ENCODE measurements around the gene GARS1.

The GARS1 gene

GRCh38 chr7:30559611-30560010 lies 35.1 kb upstream of the GARS1 start:
- no peak for DNase-seq (ENCODE audit: low spot score)
- in situ Hi-C loops (cut with MboI; ENCODE audit: low sequenced_read_pairs, unreplicated experiment): loop anchor here (10.0 to 25.0 kb wide), 2 partner anchors 285 to 397 kb away; no protein-coding TSS in a partner anchor
- TF ChIP-seq, protein P1, sequence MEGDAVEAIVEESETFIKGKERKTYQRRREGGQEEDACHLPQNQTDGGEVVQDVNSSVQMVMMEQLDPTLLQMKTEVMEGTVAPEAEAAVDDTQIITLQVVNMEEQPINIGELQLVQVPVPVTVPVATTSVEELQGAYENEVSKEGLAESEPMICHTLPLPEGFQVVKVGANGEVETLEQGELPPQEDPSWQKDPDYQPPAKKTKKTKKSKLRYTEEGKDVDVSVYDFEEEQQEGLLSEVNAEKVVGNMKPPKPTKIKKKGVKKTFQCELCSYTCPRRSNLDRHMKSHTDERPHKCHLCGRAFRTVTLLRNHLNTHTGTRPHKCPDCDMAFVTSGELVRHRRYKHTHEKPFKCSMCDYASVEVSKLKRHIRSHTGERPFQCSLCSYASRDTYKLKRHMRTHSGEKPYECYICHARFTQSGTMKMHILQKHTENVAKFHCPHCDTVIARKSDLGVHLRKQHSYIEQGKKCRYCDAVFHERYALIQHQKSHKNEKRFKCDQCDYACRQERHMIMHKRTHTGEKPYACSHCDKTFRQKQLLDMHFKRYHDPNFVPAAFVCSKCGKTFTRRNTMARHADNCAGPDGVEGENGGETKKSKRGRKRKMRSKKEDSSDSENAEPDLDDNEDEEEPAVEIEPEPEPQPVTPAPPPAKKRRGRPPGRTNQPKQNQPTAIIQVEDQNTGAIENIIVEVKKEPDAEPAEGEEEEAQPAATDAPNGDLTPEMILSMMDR (IDR thresholded peaks at IDR 0.05; ENCODE audit: borderline replicate concordance, control extremely low read depth, extremely low read depth, insufficient read depth, missing control alignments): no peak

GRCh38 chr7:30561389-30561788 lies 33.3 kb upstream of the GARS1 start:
- no peak for DNase-seq (ENCODE audit: low spot score)
- in situ Hi-C loops (cut with MboI; ENCODE audit: low sequenced_read_pairs, unreplicated experiment): loop anchor here (10.0 to 25.0 kb wide), 2 partner anchors 287 to 399 kb away; no protein-coding TSS in a partner anchor
- TF ChIP-seq, protein P1 (IDR thresholded peaks at IDR 0.05; ENCODE audit: borderline replicate concordance, control extremely low read depth, extremely low read depth, insufficient read depth, missing control alignments): no peak

GRCh38 chr7:30562498-30562897 lies 32.2 kb upstream of the GARS1 start:
- TF ChIP-seq, protein P1 (IDR thresholded peaks at IDR 0.05; ENCODE audit: borderline replicate concordance, control extremely low read depth, extremely low read depth, insufficient read depth, missing control alignments): no peak
- DNase-seq (ENCODE audit: low spot score): no peak
- in situ Hi-C loops (cut with MboI; ENCODE audit: low sequenced_read_pairs, unreplicated experiment): loop anchor here (10.0 to 25.0 kb wide), 2 partner anchors 288 to 400 kb away; no protein-coding TSS in a partner anchor

- TF ChIP-seq, protein P1 (IDR thresholded peaks at IDR 0.05; ENCODE audit: borderline replicate concordance, control extremely low read depth, extremely low read depth, insufficient read depth, missing control alignments): no peak
- in situ Hi-C loops (cut with MboI; ENCODE audit: low sequenced_read_pairs, unreplicated experiment): loop anchor here (10.0 to 25.0 kb wide), 2 partner anchors 288 to 401 kb away; no protein-coding TSS in a partner anchor
- DNase-seq (ENCODE audit: low spot score): no peak
Observed at GRCh38 chr7:30562909-30563308, 31.8 kb upstream of the GARS1 start.

DNA sequence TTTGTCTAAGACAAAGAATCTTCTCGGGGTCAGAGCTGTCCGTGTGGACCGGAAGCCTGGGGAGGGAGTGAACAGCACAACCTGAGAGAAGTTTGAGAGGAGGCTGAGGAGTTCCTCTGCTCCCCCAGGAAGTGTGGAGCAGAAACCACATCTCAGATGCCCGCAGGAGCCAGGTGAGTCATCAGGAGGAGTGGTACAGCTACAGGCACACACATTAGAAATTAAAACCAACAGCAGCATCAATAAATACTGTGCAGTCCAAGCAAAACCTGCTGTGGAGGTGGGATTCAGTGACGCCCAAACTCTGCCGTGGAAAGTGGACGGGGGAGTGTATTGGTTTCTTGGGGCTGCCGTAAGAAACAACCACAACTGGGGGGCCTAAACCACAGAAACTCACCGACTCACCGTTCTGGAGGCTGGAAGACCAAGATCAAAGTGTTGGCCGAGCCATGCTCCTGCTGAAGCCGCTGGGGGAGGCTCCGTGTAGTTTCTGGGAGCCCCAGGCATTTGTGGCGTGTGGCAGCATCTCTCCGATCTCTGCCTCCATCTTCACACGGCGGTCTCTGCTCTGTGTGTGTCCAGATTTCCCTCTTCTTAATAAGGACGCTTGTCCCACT lies 31.2 kb upstream of the GARS1 start:
- TF ChIP-seq, protein P1 (IDR thresholded peaks at IDR 0.05; ENCODE audit: borderline replicate concordance, control extremely low read depth, extremely low read depth, insufficient read depth, missing control alignments): no peak
- in situ Hi-C loops (cut with MboI; ENCODE audit: low sequenced_read_pairs, unreplicated experiment): loop anchor here (10.0 to 25.0 kb wide), 2 partner anchors 289 to 401 kb away; no protein-coding TSS in a partner anchor

GRCh38 chr7:30564243-30564892 lies 30.3 kb upstream of the GARS1 start:
- TF ChIP-seq, protein P1 (IDR thresholded peaks at IDR 0.05; ENCODE audit: borderline replicate concordance, control extremely low read depth, extremely low read depth, insufficient read depth, missing control alignments): peak; percentile 83
- in situ Hi-C loops (cut with MboI; ENCODE audit: low sequenced_read_pairs, unreplicated experiment): loop anchor here (10.0 to 25.0 kb wide), 2 partner anchors 290 to 402 kb away; no protein-coding TSS in a partner anchor

More for the DNA sequence above, 31.2 kb upstream of the GARS1 start:
- no peak for DNase-seq (ENCODE audit: low spot score)

More at GRCh38 chr7:30564243-30564892, 30.3 kb upstream of the GARS1 start:
- DNase-seq (ENCODE audit: low spot score): peak; percentile 83

Measured in GM13976 (cell line).